Pancreas (tissue), 10 donors: ENCODE data around the gene SCYL3. TPM values are rescaled to one million over a fixed set of nuclear protein-coding genes. Genes with fewer than 3 reads are reported as not detected.

Experiments used
- ATAC-seq, 4 donors: fragments of 200-7000 bp; cut with Tn5 transposase; one replicate each; pipeline versions ENCODE4 v1.8.0 to v1.9.1; 2020; ENCODE audit warnings: mild to moderate bottlenecking in 4 of 4, moderate library complexity in 4 of 4
- DNase-seq, 6 donors: peaks; one replicate each; pipeline ENCODE4 v3.0.0-alpha.2; 2020
- FAIRE-seq: peaks from 2 replicates; lab custom pipeline; 2012; peaks lifted over from hg19 to GRCh38; lab: Jason Lieb, UNC
- H3K27ac ChIP-seq, 4 donors: fragments of 200-600 bp; sonication (generic); 1 replicate in 3 of 4; 2 replicates in 1 of 4; pipeline versions ENCODE4 v1.5.0 to v1.8.0; 2020
- H3K27me3 ChIP-seq, 4 donors: fragments of 200-600 bp; one replicate each; pipeline ENCODE4 v1.8.0; 2021
- H3K36me3 ChIP-seq, 3 donors: fragments of 200-600 bp; sonication (generic) in 1 of 3; one replicate each; pipeline versions ENCODE4 v1.5.0 to v1.8.0; 2020 to 2021
- H3K4me1 ChIP-seq, 3 donors: fragments of 200-600 bp; one replicate each; pipeline ENCODE4 v1.8.0; 2021
- H3K4me3 ChIP-seq, 4 donors: fragments of 200-600 bp; sonication (generic) in 2 of 4; one replicate each; pipeline versions ENCODE4 v1.5.0 to v1.8.0; 2020 to 2021
- H3K9me3 ChIP-seq, 4 donors: fragments of 200-600 bp; one replicate each; pipeline ENCODE4 v1.8.0; 2021
- WGBS, 2 donors: extraction: QIAGEN DNeasy Blood & Tissue Kit; methylation state at CpG; one replicate each; pipeline ENCODE4 v1.1.7; 2013; 5-methylcytosine and 5-hydroxymethylcytosine counted together
- intact Hi-C, 3 donors: fragments of 100-400 bp; cut with DNase I; formaldehyde crosslinking; loops; one replicate each; pipeline versions ENCODE4 v1.11.1 to v1.14.2; 2022
- polyA plus RNA-seq, 2 donors: library from polyadenylated mRNA; stranded (reverse); fragments of 200-250 nt; gene quantifications; one replicate each; pipeline ENCODE4 v1.2.3, GENCODE V29; 2013
- total RNA-seq, 6 donors: library from RNA; stranded (reverse); fragmentation: NEBNext Ultra II Directional in 4 of 6; extraction: Animal tissue kit (Norgen Biotek cat#: 25700) in 4 of 6; gene quantifications; one replicate each; pipeline versions ENCODE4 v1.2.1 to v1.2.4, GENCODE V29; 2021 to 2023
- TF ChIP-seq, protein P1 (sequence below), 4 donors: fragments of 200-600 bp; sonication (generic) in 3 of 4; IDR thresholded peaks; one replicate each; pipeline versions ENCODE4 v1.5.0 to v1.8.0; 2021; ENCODE audit warnings: antibody characterized with exemption in 4 of 4
- donor health status: healthy with polysubstance abuse.
- donor health status: DM: no; HTN: no; CAD: no; lungs with moderate emphysema.
- donor health status: DM: no; HTN: no; CAD: no.
- donor health status: control.
- donor health status: control.
- donor health status: Bipolar disorder and iron deficiency.
- donor health status: DM: yes; HTN: yes; CAD: no.
- donor health status: DM: no; HTN: no; CAD: no.
- donor health status: DM: no; HTN: no; CAD: no.
- donor health status: DM: yes; HTN: yes; CAD: no.

The SCYL3 gene
- total and polyA plus RNA-seq, 8 donors = 2.9 to 9.0 (median 5.2) TPM

DNA sequence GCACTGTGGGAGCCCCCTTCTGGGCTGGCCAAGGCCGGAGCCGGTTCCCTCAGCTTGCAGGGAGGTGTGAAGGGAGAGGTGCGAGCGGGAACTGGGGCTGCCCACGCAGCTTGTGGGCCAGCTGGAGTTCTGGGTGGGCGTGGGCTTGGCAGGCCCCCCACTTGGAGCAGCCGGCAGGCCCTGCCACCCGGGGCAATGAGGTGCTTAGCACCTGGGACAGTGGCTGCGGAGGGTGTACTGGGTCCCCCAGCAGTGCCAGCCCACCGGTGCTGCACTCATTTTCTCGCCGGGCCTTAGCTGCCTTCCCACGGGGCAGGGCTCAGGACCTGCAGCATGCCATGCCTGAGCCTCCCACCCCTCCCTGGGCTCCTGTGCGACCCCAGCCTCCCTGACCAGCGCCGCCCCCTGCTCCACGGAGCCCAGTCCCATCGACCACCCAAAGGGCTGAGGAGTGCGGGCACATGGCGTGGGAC is 11.6 kb downstream of the SCYL3 start:
- H3K4me3 ChIP-seq = no peak overlapping the region
- H3K27me3 ChIP-seq = no peaks in the 10 kb centered on the region
- no peaks in the 10 kb centered on the region for H3K9me3 ChIP-seq
- 90 to 95% methylated on average over 17 to 20 of the region's 20 CpGs for WGBS, 2 donors
- H3K36me3 ChIP-seq = peaks cover 0 to 13% (median 0%) of the 10 kb centered on the region in 3 donors
- TF ChIP-seq, protein P1, sequence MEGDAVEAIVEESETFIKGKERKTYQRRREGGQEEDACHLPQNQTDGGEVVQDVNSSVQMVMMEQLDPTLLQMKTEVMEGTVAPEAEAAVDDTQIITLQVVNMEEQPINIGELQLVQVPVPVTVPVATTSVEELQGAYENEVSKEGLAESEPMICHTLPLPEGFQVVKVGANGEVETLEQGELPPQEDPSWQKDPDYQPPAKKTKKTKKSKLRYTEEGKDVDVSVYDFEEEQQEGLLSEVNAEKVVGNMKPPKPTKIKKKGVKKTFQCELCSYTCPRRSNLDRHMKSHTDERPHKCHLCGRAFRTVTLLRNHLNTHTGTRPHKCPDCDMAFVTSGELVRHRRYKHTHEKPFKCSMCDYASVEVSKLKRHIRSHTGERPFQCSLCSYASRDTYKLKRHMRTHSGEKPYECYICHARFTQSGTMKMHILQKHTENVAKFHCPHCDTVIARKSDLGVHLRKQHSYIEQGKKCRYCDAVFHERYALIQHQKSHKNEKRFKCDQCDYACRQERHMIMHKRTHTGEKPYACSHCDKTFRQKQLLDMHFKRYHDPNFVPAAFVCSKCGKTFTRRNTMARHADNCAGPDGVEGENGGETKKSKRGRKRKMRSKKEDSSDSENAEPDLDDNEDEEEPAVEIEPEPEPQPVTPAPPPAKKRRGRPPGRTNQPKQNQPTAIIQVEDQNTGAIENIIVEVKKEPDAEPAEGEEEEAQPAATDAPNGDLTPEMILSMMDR (IDR thresholded peaks at IDR 0.05) = no peak
- FAIRE-seq = no peak
- H3K27ac ChIP-seq = no peak overlapping the region
- peak in 1 of 6 donors; percentile 64 for DNase-seq
- no peaks in the 10 kb centered on the region for H3K4me1 ChIP-seq
- intact Hi-C loops = no loop called here
- ATAC-seq = no peak

DNA sequence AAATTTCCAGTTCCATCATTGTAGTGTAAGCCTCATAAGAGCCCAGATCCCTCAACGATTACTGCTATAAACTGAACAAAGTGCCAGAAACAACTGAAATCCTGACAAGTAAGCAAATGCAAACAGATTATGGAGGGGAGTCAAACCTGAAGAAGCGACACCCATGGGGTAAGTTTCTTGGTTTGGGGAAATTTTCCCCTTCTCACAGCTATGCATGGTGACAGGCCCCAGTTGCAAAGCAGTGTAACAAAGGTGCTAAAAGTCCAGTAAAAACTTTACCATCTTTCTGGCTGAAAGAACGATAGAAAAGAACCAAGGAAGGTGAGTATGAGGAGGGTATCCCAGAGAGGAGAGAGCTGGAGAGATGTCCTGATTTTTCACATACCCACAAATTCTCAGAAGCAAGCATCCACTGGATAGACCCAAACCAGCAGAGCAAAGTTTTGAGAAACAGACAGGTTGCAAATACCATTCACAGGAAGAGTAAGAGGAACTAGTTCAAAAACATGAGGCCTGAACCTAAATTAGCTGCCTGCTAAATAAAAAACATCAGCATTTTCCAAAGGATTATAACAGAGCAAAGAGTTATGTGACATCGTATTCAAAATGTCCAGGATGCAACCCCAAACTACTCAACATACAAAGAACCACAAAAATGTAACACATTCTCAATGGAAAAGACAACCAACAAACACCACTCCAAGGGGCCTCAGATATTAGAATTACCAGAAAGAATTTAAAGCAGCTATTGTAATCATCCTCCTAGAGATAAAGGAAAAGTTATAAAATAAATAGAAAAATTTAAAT is 14.5 kb downstream of the SCYL3 start:
- TF ChIP-seq, protein P1 (IDR thresholded peaks at IDR 0.05) = no peak
- WGBS, 2 donors = 87 to 93% methylated on average over 4 of the region's 4 CpGs
- Histone ChIP-seq H3K27me3 (no peaks in the 10 kb centered on the region), H3K27ac (no peak overlapping the region), H3K4me1 (no peaks in the 10 kb centered on the region), H3K36me3 (peaks cover 0 to 27% (median 7%) of the 10 kb centered on the region in 3 donors), H3K9me3 (no peaks in the 10 kb centered on the region), H3K4me3 (no peak overlapping the region)
- intact Hi-C loops = no loop called here
- FAIRE-seq = no peak
- no peak for ATAC-seq
- no peak for DNase-seq

DNA sequence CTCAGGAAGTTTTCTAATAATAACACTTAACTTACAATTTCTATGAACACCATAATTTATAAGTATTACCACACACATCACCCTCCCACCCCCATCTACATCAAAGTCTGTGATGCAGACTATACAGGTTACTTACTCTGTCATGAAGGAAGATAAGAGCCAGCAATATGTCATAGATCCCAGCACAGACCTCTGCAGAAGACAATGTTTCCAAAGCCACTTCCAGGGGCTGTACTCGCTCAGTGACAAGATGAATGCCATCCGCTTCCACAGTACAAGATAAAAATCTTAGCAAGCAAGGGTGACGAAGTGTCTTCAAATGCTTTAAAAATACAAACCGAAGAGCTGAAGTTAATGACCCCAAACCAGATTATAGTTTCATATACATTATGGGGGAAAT is 15.2 kb downstream of the SCYL3 start:
- H3K9me3 ChIP-seq = no peaks in the 10 kb centered on the region
- TF ChIP-seq, protein P1 (IDR thresholded peaks at IDR 0.05) = no peak
- no peak for ATAC-seq
- no peak for FAIRE-seq
- no peak overlapping the region for H3K27ac ChIP-seq
- DNase-seq = no peak
- H3K4me3 ChIP-seq = no peak overlapping the region
- intact Hi-C loops = no loop called here
- no peaks in the 10 kb centered on the region for H3K27me3 ChIP-seq
- WGBS, 2 donors = 90 to 94% methylated on average over 4 of the region's 4 CpGs
- peaks cover 0 to 34% (median 11%) of the 10 kb centered on the region in 3 donors for H3K36me3 ChIP-seq
- H3K4me1 ChIP-seq = no peaks in the 10 kb centered on the region

DNA sequence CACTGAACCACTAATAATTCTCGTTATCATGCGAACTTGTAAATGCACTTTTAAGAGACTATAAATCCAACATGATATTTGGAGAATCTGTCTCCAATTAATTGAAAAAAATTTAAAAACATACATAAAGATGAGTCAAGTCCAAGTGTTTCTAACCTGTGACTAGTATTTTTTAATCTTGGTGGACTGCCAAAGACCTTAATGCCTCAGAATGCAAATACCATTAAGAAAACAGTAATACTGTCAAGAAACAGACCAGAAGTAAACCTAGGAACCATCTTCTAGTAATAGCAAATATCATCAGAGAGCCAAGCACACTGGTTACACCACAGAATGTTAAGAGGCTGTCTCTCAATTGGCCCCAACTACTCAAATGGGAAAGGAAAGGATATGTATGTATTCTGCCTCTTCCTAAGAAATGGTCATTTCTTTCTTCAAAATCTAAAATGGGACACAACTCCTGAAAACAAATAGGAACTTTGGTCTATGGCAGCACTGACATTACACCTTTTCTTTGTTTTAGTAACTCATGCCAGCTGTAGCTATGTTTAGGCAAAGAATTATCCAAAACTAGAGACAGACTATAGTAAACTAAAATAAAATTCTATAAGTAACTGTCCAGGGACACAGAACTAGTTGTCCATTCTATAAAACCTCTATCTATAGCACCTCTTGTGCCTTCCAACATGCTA is 15.8 kb downstream of the SCYL3 start:
- Histone ChIP-seq H3K4me3 (no peak overlapping the region), H3K9me3 (no peaks in the 10 kb centered on the region), H3K27me3 (no peaks in the 10 kb centered on the region), H3K4me1 (no peaks in the 10 kb centered on the region), H3K36me3 (peaks cover 0 to 40% (median 17%) of the 10 kb centered on the region in 3 donors), H3K27ac (no peak overlapping the region)
- intact Hi-C loops = no loop called here
- TF ChIP-seq, protein P1 (IDR thresholded peaks at IDR 0.05) = no peak
- no peak for DNase-seq
- WGBS, 2 donors = 91 to 94% methylated on average over 2 of the region's 2 CpGs
- no peak for ATAC-seq
- FAIRE-seq = no peak
